ENCODE measurements around the gene RAX2. TPM values are rescaled to one million over a fixed set of nuclear protein-coding genes. Genes with fewer than 3 reads are reported as not detected.

Gene RAX2
- total RNA-seq, 1 donor from 2014 or later: not detected

GRCh38 chr19:3803114-3803888, 31.3 kb upstream of the RAX2 start:
- no peak for DNase-seq (ENCODE audit: extremely low read depth, low read depth, low spot score)

GRCh38 chr19:3801412-3802096, 29.5 kb upstream of the RAX2 start:
- DNase-seq (ENCODE audit: extremely low read depth, low read depth, low spot score): no peak

GRCh38 chr19:3800996-3801395, 29.0 kb upstream of the RAX2 start:
- no peak for DNase-seq (ENCODE audit: extremely low read depth, low read depth, low spot score)

- DNase-seq (ENCODE audit: extremely low read depth, low read depth, low spot score): no peak
Measured at GRCh38 chr19:3798137-3798536, 26.1 kb upstream of the RAX2 start.

- no peak for DNase-seq (ENCODE audit: extremely low read depth, low read depth, low spot score)
Measured at GRCh38 chr19:3796358-3796757, 24.3 kb upstream of the RAX2 start.

GRCh38 chr19:3793799-3794198, 21.8 kb upstream of the RAX2 start:
- DNase-seq (ENCODE audit: extremely low read depth, low read depth, low spot score): no peak

- DNase-seq (ENCODE audit: extremely low read depth, low read depth, low spot score): no peak
Measured at GRCh38 chr19:3792114-3792513, 20.1 kb upstream of the RAX2 start.

- DNase-seq (ENCODE audit: extremely low read depth, low read depth, low spot score): no peak
Measured at GRCh38 chr19:3790941-3791340, 18.9 kb upstream of the RAX2 start.

GRCh38 chr19:3790209-3790734, 18.2 kb upstream of the RAX2 start:
- DNase-seq (ENCODE audit: extremely low read depth, low read depth, low spot score): no peak

GRCh38 chr19:3788996-3789778, 17.2 kb upstream of the RAX2 start:
- no peak for DNase-seq (ENCODE audit: extremely low read depth, low read depth, low spot score)

- DNase-seq (ENCODE audit: extremely low read depth, low read depth, low spot score): no peak
Measured at GRCh38 chr19:3785938-3786824, 14.2 kb upstream of the RAX2 start, which contains the start of gene MATK. TSS of gene MATK (minus strand) at chr19:3786381. CDS start at chr19:3785135, 1,246 bp downstream.

- DNase-seq (ENCODE audit: extremely low read depth, low read depth, low spot score): no peak
Measured at GRCh38 chr19:3785451-3785937, 13.5 kb upstream of the RAX2 start.

GRCh38 chr19:3784607-3785450, 12.8 kb upstream of the RAX2 start:
- DNase-seq (ENCODE audit: extremely low read depth, low read depth, low spot score): no peak

- DNase-seq (ENCODE audit: extremely low read depth, low read depth, low spot score): no peak
Measured at GRCh38 chr19:3783660-3784584, 11.9 kb upstream of the RAX2 start.

GRCh38 chr19:3782903-3783302, 10.9 kb upstream of the RAX2 start:
- no peak for DNase-seq (ENCODE audit: extremely low read depth, low read depth, low spot score)

GRCh38 chr19:3782330-3782729, 10.3 kb upstream of the RAX2 start:
- DNase-seq (ENCODE audit: extremely low read depth, low read depth, low spot score): no peak

- DNase-seq (ENCODE audit: extremely low read depth, low read depth, low spot score): no peak
Measured at GRCh38 chr19:3781603-3782002, 9.6 kb upstream of the RAX2 start.

GRCh38 chr19:3780786-3781304, 8.8 kb upstream of the RAX2 start:
- no peak for DNase-seq (ENCODE audit: extremely low read depth, low read depth, low spot score)
